HG03045 (cell line): Measurements from ENCODE around the gene SMARCA4.

Experiments
- ATAC-seq: cut with Tn5 transposase; IDR thresholded peaks from one replicate; pipeline ENCODE4 v1.9.1; 2021; ENCODE audit warnings: mild to moderate bottlenecking, moderate library complexity; ENCODE audit not compliant: unreplicated experiment

SMARCA4 gene

DNA sequence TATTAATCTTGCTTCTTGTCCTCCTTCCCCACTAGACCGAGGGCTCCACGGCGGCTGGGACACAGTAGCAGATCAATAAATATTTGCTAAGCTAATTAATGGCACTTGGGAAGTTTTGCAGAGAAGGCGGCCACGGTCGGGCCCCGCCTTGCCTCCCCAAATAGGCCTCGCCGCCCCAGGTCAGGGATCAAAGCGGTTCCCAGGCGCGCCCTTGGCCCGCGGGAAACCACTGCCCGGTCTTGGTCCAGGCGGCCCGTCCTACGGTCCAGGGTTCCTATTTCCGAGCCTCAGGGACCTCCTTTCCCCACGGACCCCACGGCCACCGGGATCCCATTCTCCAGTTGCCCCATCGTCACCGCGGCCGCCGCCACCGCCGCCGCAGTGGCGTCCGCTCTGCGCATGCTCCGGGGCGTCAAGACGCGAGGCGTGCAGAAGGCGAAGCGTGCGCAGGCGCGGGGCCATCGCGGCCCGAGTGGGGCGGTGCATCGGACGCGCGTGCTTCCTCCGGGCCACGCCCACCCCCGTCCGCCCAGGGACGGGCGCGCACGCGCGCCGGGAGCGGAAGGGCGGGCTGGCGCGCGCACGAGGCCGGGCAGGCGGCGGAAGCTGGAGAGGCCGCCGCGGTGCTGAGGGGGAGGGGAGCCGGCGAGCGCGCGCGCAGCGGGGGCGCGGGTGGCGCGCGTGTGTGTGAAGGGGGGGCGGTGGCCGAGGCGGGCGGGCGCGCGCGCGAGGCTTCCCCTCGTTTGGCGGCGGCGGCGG is at the start of gene SMARCA4:
SMARCA4 (plus strand) TSS at position 717 of the 759 bp plus-strand sequence. CDS start 23,122 bp downstream, outside the sequence.
- ATAC-seq: peak; percentile 81

DNA sequence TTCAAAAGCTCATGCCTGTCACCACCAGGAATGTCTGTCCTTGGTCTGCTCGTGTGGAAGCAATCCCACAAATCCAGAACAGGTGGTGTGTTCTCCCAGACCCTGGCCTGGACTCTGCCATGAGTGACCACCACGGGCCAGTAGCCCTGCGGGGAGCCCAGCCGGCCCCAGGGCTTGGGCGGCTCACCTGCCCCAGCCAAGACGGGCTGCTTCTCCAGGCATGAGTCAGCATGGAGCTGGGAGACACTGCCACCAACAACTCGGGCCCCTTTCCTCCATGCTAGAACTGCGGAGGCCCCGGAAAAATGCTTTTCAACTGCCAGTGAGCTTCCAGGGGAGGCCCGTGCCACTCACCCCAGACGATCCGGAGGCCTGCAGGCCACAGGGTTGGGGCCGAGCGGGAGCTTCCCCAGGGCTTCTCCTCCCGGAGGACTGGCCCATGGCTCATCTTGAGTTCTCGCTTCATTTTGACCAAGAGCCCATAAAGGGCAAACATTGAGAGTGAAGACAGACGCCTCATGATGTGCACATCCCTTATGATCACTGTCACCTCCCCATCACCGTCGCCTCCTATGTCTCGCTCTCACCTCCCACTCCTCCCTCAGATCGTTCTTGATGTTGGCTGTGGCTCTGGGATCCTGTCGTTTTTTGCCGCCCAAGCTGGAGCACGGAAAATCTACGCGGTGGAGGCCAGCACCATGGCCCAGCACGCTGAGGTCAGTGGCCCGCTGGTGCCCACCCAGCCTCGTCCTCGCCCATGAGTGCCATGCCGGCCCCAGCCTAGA is 49.1 kb upstream of the SMARCA4 start:
- no peak for ATAC-seq

DNA sequence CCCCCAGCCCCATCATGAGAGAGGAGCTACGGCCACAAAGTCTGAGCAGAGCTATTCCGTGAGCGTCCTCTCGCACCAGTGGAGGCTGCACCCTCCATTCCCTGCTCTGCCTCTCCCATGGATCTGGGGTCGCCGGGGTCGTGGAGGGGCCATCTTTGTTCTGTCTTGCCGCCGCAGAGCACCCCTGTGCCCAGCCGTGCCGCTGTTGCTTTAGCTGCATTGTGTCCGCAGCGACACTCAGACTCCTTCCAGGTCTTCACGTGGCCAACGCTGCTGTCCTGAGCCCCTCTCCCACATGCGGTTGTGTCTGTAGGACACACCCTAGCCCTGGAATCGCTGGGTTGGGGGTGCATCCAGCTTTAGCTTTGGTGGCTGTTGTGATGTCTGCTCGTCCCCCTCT is 48.2 kb upstream of the SMARCA4 start:
- no peak for ATAC-seq

DNA sequence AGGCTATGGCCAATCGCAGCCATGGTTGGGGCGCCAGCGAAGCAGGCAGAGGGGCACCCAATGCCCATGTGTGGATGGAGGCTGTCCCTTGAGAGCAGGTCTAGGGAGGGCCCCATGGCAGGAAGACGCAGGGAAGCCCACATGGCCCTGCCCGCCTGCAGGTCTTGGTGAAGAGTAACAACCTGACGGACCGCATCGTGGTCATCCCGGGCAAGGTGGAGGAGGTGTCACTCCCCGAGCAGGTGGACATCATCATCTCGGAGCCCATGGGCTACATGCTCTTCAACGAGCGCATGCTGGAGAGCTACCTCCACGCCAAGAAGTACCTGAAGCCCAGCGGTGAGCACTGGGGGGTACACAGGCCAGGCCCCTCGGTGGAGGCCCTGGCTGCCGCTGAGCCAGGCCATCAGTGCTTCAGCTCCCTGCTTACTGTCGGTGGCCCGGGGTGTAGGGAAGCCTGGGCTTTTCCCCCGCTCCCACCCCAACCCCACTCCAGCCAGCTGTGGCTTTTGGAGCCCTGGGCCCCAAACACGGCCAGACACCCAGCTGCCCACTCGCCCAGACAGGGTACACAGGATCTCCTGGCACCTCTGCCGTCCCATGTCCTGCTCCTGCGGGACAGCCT is 47.0 kb upstream of the SMARCA4 start:
- ATAC-seq: no peak

DNA sequence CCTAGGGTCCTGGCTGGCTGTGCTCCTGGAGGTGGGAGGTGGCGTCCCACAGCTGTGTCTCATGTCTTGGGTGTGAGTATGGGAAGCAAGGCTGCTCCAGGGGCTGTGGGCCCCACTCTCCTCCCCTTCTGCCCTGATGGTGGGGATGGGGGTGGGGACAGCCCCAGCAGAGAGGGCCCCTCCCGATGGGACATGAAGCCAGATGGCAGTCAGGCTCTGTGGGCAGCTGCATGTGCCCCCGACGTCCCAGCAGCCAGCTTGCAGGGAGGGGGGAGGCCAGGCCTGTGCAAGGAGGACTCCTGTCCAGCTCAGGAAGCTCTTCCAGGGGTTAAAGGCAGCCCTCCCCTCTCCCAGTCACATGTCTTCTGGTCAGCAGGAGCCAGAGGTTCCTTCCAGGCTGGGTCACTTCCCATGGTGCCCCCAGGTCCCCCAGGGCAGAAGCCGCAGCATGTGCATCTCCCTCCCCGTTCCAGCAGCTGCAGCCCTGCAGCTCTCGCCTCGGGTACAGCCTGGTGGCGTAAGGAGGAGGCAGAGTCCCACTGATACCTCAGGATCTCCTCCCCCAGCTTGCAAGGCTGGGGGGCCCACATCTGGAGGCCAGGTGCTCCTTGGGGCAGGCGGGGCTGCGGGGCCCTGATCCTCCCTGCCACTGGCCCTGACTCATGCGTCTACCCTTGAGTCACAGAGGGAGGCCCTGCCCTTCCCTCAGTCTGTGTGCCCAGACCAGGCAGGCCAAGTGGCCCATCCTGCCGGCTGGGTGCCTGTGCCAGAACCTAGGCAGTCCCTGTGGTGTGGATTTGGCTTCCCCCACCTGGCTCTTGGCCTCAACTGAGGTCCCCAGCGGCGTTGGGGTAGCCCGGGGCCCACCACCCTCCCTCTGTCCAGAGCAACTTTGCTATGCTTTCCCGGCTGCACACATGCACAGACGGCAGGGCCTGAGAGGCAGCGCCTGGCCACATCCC is 45.4 kb upstream of the SMARCA4 start:
- no peak for ATAC-seq

DNA sequence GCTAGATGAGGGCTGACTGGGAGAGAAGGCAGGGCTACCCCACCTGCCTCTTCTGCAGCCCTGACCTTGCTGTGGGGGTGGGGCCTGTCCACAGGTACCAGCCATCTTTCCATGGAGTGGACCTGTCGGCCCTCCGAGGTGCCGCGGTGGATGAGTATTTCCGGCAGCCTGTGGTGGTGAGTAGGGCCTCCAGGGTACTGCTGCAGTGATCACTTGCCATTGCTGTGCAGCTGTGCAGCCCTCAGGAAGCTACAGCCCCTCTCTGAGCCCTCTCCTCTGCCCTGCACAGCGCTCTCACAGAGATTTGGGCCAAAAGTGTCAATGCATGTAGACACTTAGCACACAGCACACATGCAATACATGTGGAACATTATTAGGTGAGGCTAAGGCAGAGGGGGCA is 44.2 kb upstream of the SMARCA4 start:
- no peak for ATAC-seq

DNA sequence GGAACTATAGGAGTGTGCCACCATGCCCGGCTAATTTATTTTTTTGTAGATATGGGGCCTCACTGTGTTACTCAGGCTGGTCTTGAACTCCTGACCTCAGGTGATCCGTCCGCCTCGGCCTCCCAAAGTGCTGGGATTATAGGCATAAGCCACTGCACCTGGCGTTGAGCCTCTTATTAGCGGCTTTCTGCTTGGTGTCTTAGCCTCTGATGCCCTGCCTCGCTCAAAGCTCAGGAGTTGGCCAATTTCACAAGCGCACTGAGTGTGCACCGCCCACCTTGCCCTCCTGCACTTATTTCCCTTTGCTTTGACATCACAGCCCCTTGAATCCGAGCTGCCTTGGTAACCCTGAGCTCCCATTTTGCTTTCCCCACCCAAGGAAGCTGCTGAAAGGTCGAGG is 42.5 kb upstream of the SMARCA4 start:
- ATAC-seq: no peak

DNA sequence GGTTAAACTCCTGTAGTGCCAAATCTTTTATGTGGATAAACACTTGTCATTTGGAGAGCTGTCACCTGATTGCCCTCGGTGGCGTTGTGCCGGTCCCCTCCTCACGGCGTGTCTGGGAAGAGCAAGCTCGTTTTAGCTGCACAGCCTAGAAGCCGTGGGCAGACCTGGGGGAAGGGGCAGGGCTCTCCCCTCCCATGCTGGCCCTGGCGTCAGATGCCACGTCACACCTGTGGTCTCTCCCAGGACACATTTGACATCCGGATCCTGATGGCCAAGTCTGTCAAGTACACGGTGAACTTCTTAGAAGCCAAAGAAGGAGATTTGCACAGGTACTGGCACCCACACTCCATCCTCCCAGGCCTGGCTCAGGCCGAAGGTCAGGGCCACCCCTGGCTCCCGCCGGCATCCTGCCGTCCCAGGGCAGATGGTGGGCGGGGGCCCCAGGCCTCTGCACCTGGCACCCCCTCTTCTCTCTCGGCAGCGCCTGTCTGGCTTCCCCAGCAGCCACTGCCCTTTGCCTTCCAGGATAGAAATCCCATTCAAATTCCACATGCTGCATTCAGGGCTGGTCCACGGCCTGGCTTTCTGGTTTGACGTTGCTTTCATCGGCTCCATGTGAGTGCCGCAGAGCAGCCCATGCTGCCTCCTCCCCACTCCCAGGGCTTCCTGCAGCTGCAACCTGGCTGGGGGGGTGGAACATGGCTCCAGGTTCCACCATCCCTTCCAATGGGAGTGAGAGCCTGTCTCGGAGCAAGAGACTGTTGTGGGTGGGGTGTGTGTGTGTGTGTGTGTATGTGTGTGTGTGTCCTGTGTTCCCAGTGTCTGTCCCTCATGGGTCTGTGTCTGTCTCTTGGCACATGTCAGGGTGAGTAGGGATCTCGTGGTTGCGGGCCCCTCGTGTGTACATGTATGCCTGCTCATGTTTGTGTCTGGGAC is 41.2 kb upstream of the SMARCA4 start:
- ATAC-seq: no peak

DNA sequence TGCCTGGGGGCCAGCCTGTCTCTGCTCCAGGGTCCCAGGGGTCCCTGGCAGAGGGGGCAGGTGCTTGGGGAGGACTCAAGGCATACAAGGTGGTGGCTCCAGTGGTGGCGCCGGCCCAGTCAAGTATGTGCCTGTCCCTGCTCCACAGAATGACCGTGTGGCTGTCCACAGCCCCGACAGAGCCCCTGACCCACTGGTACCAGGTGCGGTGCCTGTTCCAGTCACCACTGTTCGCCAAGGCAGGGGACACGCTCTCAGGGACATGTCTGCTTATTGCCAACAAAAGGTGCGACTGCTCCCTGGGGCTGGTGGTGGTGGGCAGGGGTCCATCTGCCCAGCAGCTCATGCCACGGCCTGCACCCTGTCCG is 40.6 kb upstream of the SMARCA4 start:
- no peak for ATAC-seq

DNA sequence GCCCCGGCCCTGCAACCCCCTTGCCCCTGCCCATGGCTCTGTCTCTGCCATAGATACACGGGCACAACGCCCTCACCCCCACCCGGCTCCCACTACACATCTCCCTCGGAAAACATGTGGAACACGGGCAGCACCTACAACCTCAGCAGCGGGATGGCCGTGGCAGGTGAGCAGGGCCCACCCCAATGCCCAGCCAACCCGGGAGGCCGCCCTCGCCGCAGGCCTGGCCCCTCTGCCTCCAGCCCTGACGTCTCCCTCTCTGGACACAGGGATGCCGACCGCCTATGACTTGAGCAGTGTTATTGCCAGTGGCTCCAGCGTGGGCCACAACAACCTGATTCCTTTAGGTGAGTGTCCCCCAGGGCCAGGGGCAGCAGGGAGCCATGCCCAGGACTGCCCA is 40.0 kb upstream of the SMARCA4 start:
- no peak for ATAC-seq

DNA sequence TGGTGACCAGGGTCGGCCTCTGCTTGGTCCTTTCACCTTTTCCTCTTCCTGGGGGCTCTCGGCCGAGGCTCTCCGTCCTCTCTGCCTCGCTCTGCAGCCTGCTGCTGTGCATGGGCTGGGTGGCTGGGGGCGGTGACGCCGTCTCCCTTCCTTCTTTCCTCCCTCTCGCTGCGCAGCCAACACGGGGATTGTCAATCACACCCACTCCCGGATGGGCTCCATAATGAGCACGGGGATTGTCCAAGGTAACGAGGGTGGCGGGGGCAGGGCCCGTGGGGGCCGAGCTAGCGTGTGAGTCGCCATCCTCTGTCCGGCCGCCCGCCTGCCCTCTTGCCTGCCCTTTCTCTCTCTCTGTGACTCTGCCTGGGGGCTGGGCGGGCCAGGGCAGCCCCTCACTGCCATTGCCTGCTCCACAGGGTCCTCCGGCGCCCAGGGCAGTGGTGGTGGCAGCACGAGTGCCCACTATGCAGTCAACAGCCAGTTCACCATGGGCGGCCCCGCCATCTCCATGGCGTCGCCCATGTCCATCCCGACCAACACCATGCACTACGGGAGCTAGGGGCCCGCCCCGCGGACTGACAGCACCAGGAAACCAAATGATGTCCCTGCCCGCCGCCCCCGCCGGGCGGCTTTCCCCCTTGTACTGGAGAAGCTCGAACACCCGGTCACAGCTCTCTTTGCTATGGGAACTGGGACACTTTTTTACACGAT is 39.5 kb upstream of the SMARCA4 start:
- ATAC-seq: no peak

DNA sequence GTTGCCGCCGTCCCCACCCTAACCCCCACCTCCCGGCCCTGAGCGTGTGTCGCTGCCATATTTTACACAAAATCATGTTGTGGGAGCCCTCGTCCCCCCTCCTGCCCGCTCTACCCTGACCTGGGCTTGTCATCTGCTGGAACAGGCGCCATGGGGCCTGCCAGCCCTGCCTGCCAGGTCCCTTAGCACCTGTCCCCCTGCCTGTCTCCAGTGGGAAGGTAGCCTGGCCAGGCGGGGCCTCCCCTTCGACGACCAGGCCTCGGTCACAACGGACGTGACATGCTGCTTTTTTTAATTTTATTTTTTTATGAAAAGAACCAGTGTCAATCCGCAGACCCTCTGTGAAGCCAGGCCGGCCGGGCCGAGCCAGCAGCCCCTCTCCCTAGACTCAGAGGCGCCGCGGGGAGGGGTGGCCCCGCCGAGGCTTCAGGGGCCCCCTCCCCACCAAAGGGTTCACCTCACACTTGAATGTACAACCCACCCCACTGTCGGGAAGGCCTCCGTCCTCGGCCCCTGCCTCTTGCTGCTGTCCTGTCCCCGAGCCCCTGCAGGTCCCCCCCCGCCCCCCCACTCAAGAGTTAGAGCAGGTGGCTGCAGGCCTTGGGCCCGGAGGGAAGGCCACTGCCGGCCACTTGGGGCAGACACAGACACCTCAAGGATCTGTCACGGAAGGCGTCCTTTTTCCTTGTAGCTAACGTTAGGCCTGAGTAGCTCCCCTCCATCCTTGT is 38.8 kb upstream of the SMARCA4 start:
- no peak for ATAC-seq

DNA sequence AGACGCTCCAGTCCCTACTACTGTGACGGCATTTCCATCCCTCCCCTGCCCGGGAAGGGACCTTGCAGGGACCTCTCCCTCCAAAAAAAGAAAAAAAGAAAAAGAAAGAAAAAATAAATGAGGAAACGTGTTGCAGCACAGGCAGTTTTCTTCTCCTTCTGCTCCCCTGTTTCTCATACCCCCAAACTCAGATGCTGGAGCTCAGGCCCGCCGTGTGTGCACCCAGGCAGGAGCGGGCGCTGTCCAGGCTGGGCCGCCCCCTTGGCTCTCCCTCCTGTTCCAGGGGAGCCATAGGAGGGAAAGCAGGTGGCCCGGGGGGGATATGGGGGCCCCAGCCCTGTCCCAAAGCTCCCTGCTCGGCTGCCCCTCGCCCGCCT is 38.2 kb upstream of the SMARCA4 start:
- no peak for ATAC-seq

DNA sequence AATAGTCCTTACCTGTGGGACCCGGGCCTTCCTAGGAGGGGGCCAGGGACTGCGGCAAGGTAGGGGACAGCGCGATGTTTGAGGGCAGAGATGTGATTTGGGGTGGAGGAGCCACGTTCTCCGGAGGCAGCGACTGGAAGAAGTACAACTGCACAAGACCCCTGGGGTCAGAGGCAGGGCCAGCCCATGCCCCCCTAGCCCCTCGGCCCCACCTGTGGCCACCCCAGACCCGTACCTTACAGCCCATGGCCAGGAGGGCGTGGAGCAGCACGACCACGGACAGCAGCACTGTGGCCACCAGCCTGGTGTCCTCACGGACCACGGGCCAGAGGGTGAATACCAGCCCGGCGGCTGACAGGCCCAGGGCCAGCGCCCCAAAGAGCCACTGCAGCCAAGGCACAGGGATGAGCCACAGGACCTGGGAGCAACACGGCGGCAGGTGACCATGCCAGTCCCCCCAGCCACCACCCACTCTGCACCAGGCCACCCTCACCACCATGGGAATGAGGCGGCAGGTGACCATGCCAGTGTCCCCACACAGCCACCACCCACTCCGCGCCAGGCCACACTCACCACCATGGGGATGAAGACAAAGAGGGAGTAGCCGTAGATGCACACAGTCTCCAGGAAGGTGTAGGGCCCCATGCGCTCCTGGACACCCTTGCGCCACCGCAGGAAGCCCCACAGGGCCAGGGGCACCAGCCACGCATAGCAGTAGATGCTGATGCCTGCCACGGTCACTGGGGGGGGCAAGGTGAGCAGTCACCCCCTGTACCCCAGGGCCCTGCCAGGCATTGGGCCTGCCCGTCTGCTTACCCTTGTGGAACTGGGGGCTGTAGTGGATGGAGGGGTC is 37.3 kb upstream of the SMARCA4 start:
- no peak for ATAC-seq

DNA sequence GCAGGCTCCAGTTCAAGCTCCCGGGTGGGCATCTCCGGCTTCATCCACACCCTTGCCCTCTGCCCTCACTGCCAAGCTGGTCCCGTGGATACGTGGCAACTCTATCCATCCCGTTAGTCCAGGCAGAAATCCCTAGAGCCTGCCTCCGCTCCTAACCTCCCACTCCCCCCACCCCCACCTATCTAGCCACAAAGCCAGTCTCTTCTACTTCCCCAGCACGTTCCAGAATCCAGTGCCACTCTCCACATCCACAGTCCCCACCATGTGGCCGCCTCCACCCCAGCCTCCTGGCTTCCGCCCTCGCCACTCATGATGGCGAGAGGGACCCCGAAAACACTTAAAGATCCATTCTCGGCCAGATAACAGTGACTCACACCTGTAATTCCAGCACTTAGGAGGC is 36.2 kb upstream of the SMARCA4 start:
- ATAC-seq: no peak

DNA sequence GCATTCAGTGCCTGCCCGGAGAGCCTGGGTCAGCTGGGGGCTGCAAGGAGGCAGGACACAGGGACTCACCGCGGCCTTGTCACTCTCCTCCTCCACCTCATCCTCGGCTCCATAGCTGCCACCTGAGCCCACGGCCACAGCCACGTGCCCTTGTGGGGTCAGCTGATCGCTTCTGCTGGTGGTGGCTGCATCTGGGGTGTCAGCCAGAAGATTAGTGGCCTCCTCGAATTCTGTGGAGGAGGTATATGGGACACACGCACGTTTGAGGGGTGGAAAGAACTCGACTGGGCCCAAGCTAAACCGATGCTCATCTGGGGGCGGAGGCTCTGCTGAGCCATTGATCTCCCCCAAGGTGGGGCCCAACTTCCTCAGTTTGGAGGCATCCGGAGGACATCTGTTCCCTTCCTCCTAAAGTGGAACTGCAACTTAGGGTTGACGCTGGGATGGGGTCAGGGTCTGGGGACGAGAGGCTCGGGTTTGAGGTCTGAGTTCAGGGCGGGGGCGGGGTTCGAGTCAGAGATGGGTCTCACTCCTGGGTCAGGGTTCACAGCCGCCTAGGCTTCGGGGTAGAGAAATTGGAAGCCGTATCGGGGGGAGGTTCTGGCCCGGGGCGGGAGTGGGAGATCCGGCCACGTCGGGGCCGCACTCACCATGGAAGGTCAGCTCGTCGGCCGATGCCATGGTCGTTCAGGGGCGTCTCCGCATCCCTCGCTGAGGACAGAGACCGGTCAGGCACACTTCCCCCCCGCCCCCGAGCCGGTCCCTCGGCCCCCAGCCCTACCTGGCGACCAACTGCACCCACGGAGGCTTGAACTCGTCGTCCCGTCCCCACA is 32.9 kb upstream of the SMARCA4 start:
- ATAC-seq: peak; percentile 3
